GM18505 (cell line): ENCODE data around the gene H2AZ1.

ENCODE experiments used
- ATAC-seq: cut with Tn5 transposase; IDR thresholded peaks from one replicate; pipeline ENCODE4 v1.9.1; 2021; ENCODE audit not compliant: unreplicated experiment
- POLR2A ChIP-seq: IDR thresholded peaks from 4 replicates; pipeline ENCODE4 v1.6.1; 2011; ENCODE audit warnings: borderline replicate concordance; ENCODE audit not compliant: insufficient read depth, insufficient read length; ENCODE audit errors: extremely low read depth

The H2AZ1 gene

GRCh38 chr4:99917575-99917974 lies 32.5 kb downstream of the H2AZ1 start:
- no peak for ATAC-seq
- no peak for TF ChIP-seq POLR2A

DNA sequence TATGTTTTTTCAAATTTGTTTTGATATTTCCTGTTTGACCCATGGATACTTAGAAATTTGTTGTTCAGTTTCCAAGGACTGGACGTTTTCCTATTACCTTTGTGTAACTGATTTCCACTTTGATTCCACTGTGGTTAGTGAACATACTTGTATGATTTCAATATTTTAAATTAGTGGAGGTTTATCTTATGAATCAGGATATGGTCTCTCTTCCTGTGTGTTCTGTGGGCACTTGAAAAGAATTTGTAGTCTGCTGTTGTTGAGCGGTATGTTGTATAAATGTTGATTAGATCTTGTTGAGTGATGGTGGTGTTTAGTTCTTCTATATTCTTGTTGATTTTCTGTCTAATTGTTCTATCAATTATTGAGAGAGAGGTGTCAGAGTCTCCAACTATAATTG lies 34.6 kb downstream of the H2AZ1 start:
- no peak for TF ChIP-seq POLR2A
- ATAC-seq = no peak
